Liver (tissue), 3 donors: ENCODE results near the gene SPAG4.

Source experiments
- EGR1 ChIP-seq, 2 donors: IDR thresholded peaks; 2 replicates each; pipeline ENCODE4 v1.6.1; 2016 to 2018; ENCODE audit warnings: antibody characterized with exemption in 2 of 2, low read depth in 2 of 2
- FOXA1 ChIP-seq: IDR thresholded peaks from 2 replicates; pipeline ENCODE4 v1.6.1; 2016; ENCODE audit warnings: antibody characterized with exemption
- FOXA2 ChIP-seq: IDR thresholded peaks from 2 replicates; pipeline ENCODE4 v1.6.1; 2016; ENCODE audit warnings: antibody characterized with exemption
- GABPA ChIP-seq, 2 donors: IDR thresholded peaks in 1 of 2; conservative IDR thresholded peaks in 1 of 2; 2 replicates each; pipeline ENCODE4 v1.6.1; 2016; ENCODE audit warnings: antibody characterized with exemption in 2 of 2, mild to moderate bottlenecking in 1 of 2, moderate library complexity in 1 of 2
- HNF4A ChIP-seq, 2 donors: conservative IDR thresholded peaks; 2 replicates each; pipeline ENCODE4 v1.6.1; 2016; ENCODE audit warnings: antibody characterized with exemption in 2 of 2, mild to moderate bottlenecking in 2 of 2
- HNF4G ChIP-seq: IDR thresholded peaks from 2 replicates; pipeline ENCODE4 v1.6.1; 2016; ENCODE audit warnings: antibody characterized with exemption
- JUND ChIP-seq, 2 donors: IDR thresholded peaks; 2 replicates each; pipeline ENCODE4 v1.6.1; 2016; ENCODE audit warnings: antibody characterized with exemption in 2 of 2
- MAX ChIP-seq: IDR thresholded peaks from 2 replicates; pipeline ENCODE4 v1.6.1; 2016; ENCODE audit warnings: antibody characterized with exemption
- RAD21 ChIP-seq, 2 donors: IDR thresholded peaks; 2 replicates each; pipeline ENCODE4 v1.6.1; 2016; ENCODE audit warnings: antibody characterized with exemption in 2 of 2, mild to moderate bottlenecking in 2 of 2
- REST ChIP-seq: IDR thresholded peaks from 2 replicates; pipeline ENCODE4 v1.6.1; 2016; ENCODE audit warnings: antibody characterized with exemption, mild to moderate bottlenecking
- YY1 ChIP-seq: IDR thresholded peaks from 2 replicates; pipeline ENCODE4 v1.6.1; 2016; ENCODE audit warnings: antibody characterized with exemption, mild to moderate bottlenecking
- TF ChIP-seq, protein P1 (sequence below): fragments of 150-350 bp; IDR thresholded peaks from 2 replicates; pipeline ENCODE4 v1.5.1; 2017; ENCODE audit warnings: improper control_type of control experiment, low read depth, low read length; ENCODE audit not compliant: missing input control
- TF ChIP-seq, protein P2 (sequence below): IDR thresholded peaks from 2 replicates; pipeline ENCODE4 v1.6.1; 2016; ENCODE audit warnings: antibody characterized with exemption
- donor health status: healthy.
- donor health status: healthy.

DNA sequence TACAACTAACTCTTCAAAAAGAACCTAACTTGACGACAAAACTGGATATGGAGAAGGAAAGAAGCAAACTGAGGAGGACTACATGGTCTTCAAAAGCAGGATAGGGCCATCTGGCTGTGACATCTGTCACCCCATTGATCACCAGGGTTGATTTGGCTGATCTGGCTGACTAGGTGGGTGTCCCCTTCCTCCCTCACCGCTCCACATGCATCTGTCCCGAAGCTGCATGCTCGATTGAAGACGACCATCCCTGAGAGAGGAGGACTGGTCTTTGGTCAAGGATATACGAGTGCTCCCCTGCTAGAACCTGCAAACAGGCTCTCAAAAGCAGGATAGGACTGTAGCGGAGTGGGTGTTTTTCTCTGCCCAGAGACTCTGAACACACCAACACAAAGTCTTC, 27.4 kb downstream of the SPAG4 start:
- TF ChIP-seq, protein P1, sequence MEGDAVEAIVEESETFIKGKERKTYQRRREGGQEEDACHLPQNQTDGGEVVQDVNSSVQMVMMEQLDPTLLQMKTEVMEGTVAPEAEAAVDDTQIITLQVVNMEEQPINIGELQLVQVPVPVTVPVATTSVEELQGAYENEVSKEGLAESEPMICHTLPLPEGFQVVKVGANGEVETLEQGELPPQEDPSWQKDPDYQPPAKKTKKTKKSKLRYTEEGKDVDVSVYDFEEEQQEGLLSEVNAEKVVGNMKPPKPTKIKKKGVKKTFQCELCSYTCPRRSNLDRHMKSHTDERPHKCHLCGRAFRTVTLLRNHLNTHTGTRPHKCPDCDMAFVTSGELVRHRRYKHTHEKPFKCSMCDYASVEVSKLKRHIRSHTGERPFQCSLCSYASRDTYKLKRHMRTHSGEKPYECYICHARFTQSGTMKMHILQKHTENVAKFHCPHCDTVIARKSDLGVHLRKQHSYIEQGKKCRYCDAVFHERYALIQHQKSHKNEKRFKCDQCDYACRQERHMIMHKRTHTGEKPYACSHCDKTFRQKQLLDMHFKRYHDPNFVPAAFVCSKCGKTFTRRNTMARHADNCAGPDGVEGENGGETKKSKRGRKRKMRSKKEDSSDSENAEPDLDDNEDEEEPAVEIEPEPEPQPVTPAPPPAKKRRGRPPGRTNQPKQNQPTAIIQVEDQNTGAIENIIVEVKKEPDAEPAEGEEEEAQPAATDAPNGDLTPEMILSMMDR, result no peak
- TF ChIP-seq REST (no peak), JUND (IDR thresholded peaks at IDR 0.05) (no peak), RAD21 (IDR thresholded peaks at IDR 0.05) (no peak), MAX (no peak), YY1 (no peak), FOXA2 (no peak), HNF4A (conservative IDR thresholded peaks at IDR 0.05) (no peak), GABPA (IDR thresholded peaks at IDR 0.05 in 1 of 2, conservative IDR thresholded peaks at IDR 0.05 in 1 of 2) (no peak), HNF4G (no peak), EGR1 (IDR thresholded peaks at IDR 0.05; ENCODE audit: low read depth in 2 of 2) (no peak), FOXA1 (no peak)
- TF ChIP-seq, protein P2, sequence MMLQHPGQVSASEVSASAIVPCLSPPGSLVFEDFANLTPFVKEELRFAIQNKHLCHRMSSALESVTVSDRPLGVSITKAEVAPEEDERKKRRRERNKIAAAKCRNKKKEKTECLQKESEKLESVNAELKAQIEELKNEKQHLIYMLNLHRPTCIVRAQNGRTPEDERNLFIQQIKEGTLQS, result no peak
